ENCODE measurements around the gene TUBE1. TPM values are rescaled to one million over a fixed set of nuclear protein-coding genes. Genes with fewer than 3 reads are reported as not detected.

Gene TUBE1
- total RNA-seq, 1 experiment from 2014 or later: 42.5 TPM

GRCh38 chr6:112128208-112128607 lies 40.9 kb upstream of the TUBE1 start:
- no peak overlapping the region for H3K4me3 ChIP-seq (replicated peaks in 1 of 2; ENCODE audit: low read depth in 1 of 2, low read length in 2 of 2)
- RAD21 ChIA-PET (ENCODE audit: low non-redundant PET in 1 of 2, low total read pairs in 2 of 2, uncharacterized antibody in 2 of 2, unreplicated experiment in 2 of 2): no interaction called here
- POLR2A ChIA-PET: no interaction called here
- DNase-seq (ENCODE audit: low read depth, low spot score): no peak
- BruUV-seq (replicated peaks): no TSS peak
- no peak overlapping the region for H2AFZ ChIP-seq (ENCODE audit: low read depth, low read length, poor library complexity, severe bottlenecking)
- H3K27ac ChIP-seq (ENCODE audit: low read depth, low read length): no peak overlapping the region
- CTCF ChIA-PET: no interaction called here
- H3K4me1 ChIP-seq (ENCODE audit: control insufficient read depth in 1 of 2, insufficient read depth in 2 of 2, low read length in 2 of 2): no peaks in the 10 kb centered on the region
- H3K9ac ChIP-seq (ENCODE audit: low read length): no peak overlapping the region
- H3K9me3 ChIP-seq (ENCODE audit: control insufficient read depth in 1 of 2, insufficient read depth in 1 of 2, low read depth in 1 of 2, low read length in 2 of 2): no peaks in the 10 kb centered on the region
- ATAC-seq: no peak
- TF ChIP-seq ATF3 (IDR thresholded peaks at IDR 0.05): no peak
- no peak for TF ChIP-seq SRF (IDR thresholded peaks at IDR 0.05; ENCODE audit: low read depth)
- TF ChIP-seq EGR1 (IDR thresholded peaks at IDR 0.05; ENCODE audit: low read depth): no peak
- no peak for TF ChIP-seq REST (IDR thresholded peaks at IDR 0.05; ENCODE audit: low read depth)
- TF ChIP-seq MAX (IDR thresholded peaks at IDR 0.05): no peak
- no peak for TF ChIP-seq ZBTB33 (IDR thresholded peaks at IDR 0.05; ENCODE audit: extremely low read depth, insufficient replicate concordance, low read length)
- no peak for TF ChIP-seq RAD21 (IDR thresholded peaks at IDR 0.05; ENCODE audit: low read depth)
- no peak for TF ChIP-seq TCF7L2 (IDR thresholded peaks at IDR 0.05; ENCODE audit: borderline replicate concordance, extremely low read depth, insufficient read depth, insufficient read length)
- no peak for TF ChIP-seq SP1 (IDR thresholded peaks at IDR 0.05; ENCODE audit: low read depth)
- no peak for TF ChIP-seq CTCF (IDR thresholded peaks at IDR 0.05 in 2 of 3, conservative IDR thresholded peaks at IDR 0.05 in 1 of 3; ENCODE audit: borderline replicate concordance in 1 of 3, insufficient read depth in 1 of 3, low read depth in 2 of 3, low read length in 2 of 3)
- H3K79me2 ChIP-seq (ENCODE audit: insufficient read depth, low read length): no peaks in the 10 kb centered on the region
- H3K27me3 ChIP-seq (ENCODE audit: insufficient read depth, low read length): no peaks in the 10 kb centered on the region
- H3K36me3 ChIP-seq (ENCODE audit: control insufficient read depth in 1 of 2, insufficient read depth in 2 of 2, low read length in 2 of 2): no peaks in the 10 kb centered on the region
- H3K9me2 ChIP-seq (ENCODE audit: insufficient read depth): no peaks in the 10 kb centered on the region
- intact Hi-C loops (cut with micrococcal nuclease): no loop called here
- H4K20me1 ChIP-seq (ENCODE audit: insufficient read depth): no peaks in the 10 kb centered on the region
- H3K4me2 ChIP-seq (ENCODE audit: low read length): no peak overlapping the region

Data from HCT116 (cell line).